IPS-NIHi7 (cell line): Measurements from ENCODE around the gene TLL1.

Experiments used
- DNase-seq: peaks from one replicate; pipeline ENCODE4 v3.0.0; 2012; ENCODE audit warnings: mixed read lengths; ENCODE audit errors: extremely low spot score

TLL1 gene

DNA sequence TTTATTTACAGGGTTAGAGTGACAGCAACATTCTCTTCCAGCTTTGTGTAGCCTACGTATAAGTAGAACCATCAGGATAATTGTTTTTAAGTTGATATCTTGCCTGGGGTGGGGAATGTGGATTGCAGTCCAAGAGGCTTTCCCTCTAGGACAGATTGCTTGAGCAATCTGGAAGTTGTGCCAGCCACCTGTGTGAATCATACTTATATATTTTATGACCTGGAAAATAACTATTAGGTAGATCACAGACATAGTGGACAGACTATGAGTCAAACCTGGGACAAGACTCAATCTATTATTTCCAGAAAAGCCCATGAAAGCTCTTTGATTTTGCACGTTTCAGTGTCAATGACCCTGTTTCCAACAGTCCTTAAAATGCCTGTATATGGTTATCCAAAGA is 98.9 kb downstream of the TLL1 start:
- DNase-seq = no peak

DNA sequence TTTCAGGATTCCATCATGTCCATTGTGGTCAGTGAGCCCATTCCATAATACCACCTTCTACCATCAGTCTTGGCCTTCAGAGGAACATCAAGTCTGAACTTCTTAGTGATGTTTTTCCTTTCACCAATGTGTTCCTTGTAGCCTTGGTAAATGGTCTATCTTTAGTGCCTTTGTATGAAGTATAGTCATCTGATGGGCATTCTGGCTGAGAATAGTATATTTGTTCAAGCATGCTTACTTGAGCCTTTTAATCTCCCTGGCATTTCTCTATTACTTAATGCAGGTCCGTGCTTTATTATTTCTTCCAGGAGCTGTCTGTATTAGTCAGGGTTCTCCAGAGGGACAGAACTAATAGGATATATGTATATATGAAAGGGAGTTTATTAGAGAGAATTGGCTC is 99.7 kb downstream of the TLL1 start:
- no peak for DNase-seq

DNA sequence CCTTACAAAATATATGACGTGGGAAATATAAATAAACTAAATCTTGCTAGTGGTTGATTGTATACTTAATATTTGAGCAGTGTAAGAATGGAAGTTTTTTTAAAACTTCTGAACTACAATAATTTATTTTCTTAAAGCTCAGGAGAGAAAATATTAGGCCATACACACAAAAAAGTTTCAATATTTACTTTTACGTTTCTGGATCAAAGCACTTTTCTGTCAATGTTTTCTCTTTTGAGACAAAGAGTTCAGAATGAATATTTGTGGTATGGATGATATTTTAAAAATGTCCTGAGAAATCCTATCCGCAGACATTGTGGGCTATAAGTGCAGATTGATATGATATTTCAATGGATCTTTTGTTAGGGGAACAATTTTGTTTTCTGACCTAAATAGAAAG is 109.9 kb downstream of the TLL1 start:
- DNase-seq = no peak

DNA sequence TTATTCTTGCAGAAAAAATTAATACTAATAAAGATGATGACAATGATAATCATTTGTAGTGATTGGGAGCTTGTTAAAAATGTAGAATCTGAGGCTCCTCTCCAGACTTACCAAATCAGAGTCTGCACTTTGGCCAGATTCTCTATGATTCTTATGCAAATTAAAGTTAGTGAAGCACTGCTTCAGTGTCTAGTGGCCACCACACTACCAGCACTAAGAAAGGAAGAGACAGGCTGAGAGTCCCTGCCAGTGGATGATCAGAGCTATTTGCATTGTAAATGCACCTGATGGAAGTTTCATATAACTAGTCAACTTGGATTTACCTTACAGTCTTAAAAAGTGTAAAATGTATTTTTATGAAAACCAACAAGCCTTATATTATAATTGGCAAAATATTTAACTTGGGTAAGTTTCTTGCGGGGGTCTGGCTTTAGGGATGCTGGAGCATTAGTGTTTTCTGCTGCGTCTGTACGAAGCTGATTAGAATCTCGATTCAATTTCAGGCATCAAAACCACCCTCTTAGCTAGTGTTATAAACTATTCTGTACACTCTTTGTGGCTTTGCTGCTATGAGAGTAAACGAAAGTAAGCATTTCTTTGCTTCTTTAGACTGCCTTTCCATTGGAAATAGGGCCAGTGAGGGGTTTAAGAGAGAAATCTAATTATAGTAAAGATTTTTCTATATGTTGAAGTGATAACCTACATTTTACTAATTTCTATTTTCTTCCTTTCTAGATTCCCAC is 114.1 kb downstream of the TLL1 start:
- no peak for DNase-seq

DNA sequence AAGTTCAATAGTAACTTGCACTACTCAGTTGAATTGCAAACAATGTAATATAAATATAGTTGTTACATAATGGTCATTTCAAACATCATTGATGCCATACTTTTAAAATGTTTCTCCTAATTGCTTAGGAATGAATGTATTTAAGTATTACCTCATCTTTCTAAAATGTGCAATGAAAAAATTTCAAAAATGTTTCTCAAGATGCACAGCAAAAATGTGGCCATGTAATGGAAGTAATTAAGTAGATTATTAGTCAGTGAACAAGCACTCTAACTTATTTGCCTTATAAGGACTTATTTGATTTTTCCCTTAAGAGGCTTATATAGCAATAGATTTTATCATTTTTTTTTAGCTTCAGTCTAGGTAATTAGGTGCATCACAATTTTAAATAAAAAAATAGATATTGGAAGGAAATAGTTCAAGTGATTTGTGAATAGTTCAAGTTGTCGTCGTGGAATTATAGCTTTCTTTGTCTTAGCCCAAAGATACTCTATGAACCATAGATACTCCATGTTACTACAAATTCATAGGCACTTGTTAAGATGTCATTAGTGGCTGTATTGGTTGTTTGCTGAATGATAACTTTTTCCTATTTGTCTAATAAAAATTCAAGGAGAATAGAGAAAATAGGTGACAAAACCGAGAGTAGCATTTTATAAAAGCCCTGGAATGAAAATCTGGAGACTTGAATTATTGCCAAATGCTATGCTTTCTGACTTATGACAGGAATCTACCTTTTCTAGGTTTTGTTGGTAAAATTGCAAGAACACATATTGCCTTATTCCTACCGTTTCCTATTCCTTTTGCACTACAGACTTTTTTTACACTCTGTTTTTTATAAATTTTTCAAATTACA is 118.5 kb downstream of the TLL1 start:
- DNase-seq = no peak

DNA sequence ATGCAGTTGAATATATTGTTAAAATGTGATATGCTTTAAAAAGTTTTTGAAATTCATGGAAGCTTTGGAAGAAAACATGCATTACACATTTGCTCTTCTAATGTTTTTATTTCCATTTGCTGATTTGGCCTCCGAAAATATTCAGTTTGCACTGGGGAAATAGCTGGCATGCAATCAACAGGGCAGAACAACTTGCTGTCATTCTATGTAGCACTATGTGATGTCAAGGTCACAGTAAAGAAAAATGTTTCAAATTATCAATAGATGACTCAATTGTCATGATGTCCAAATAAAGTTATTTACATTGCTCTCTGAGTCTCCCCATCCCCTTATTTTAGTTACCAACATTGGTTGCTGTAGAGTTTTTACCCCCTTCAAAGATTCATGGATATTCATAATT is 119.2 kb downstream of the TLL1 start:
- DNase-seq = no peak

DNA sequence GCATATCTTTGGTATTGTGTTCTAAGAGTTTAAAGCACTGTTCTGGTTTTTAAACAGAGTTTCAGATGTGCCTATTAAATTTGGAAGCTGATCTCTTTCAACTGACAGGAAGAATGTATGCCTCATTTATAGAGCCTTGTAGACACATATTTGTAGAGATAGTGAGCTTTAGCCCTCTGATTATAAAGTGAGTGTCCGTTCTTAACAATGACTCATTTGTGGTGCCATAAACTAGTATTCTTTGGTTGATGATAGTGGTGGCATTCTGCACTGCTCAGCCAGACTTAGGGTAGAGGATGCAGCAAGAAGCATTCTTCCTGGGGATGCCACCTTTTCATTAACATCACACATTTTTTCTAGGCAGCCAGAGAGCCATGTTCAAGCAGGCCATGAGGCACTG is 121.7 kb downstream of the TLL1 start:
- no peak for DNase-seq

DNA sequence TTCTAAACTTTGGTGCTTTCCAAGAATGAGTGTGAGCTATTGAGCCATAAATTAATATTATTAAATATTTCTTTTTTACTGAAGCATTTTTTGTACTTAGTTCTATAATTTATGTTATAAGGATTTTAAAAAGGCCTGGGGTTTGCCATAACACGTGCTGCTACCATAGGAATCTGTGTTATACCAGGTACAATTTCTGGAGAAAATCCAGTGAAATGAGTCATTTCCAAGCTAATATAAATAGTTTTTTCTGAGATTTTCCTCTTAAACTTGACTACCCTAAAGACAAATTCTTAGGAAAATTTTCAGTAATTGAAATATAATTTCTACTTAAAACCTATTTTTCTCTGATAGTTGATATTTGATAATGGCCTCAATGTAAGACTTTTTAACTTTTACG is 130.8 kb downstream of the TLL1 start:
- DNase-seq = no peak

DNA sequence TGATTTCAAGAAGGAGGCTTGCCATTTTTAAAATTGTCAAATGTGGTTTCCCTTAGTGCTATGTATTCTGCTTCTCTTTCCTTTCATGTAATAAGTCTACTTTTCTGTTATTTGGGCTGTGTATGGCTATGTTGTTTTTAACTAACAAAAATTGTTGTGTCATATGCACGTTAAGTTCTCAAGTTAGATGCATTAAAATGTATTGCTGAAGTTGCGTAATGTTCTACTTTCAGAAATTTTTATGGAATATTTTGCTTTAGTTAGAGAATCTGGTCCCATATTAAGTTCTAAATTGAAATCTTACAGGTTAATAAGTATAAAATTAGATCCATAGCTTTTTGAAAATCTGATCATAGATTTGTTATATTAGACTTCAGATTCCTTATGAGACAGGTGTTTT is 133.2 kb downstream of the TLL1 start:
- DNase-seq = no peak

DNA sequence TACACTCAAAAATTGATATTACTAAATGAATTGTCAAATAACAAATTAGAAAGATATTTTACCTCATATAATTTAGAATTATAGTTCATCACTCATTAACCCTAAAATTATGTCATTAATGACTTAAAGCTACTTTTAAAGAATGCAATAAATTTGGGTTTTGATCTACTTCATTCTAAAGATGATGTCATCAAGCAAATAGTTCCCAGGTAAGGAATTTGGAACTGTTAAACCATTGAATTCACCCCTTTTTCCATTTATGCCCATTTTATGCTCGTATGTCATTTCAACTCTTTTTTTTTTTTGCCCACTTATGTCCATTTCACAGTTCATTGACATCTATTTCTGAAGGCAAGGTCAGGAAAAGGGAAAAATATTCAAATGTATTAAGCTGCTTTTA is 135.5 kb downstream of the TLL1 start:
- DNase-seq = no peak

DNA sequence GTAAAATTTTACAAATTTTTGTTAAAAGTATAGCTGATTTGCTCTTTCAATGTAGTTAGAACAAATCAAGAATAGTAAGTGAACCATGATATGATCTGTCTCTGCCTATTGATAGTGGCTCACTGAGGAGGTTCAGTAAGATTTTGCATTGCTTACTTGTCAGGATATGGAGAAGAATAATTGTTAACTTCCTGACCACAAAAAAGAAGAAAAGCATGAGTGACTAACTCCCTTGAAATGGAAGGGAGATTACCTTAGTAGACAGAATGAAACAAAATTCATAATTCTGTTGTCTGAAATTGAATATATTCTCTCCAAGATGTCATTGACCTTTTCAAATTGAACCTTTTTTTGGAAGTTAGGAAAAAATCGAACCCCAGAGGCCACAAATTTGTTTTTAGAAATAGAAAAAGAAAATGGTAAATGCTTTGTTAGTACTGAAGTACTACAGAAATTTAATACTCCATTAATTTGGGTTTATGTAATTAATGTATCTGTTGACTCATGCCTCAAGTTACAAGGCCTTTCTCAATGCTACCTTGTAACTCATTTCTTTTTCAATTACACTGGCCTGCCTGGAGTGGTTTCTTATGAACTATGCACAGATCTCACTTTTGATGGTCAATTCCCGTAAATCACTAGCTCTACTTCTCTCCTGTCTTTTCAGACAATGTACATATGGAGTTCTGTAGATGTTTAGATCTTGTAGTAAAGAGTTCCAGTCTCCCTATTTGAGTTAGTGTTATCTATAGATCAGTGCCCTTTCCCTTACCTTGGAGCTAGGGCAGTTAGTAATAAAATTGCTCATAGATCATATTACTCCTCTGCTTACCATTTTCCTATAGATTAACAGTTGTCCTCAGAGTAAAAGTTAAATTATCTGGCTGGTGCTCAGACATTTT is 139.3 kb downstream of the TLL1 start:
- no peak for DNase-seq

DNA sequence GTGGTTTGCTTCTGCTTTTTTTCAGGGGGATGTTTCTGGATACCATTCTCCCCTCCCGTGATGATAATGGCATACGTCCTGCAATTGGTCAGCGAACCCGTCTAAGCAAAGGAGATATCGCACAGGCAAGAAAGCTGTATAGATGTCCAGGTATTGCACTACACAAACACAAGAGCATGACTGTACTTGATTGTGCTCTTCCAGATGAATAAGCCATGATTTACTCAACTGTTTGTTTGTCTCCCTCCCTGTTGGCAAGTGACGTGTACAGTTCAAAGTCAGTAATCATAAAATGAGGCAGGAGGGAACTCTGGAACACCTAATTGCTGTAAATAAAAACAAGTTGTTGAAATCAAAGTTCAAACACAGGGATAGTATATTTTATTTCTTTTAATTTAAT is 141.4 kb downstream of the TLL1 start:
- DNase-seq = no peak

DNA sequence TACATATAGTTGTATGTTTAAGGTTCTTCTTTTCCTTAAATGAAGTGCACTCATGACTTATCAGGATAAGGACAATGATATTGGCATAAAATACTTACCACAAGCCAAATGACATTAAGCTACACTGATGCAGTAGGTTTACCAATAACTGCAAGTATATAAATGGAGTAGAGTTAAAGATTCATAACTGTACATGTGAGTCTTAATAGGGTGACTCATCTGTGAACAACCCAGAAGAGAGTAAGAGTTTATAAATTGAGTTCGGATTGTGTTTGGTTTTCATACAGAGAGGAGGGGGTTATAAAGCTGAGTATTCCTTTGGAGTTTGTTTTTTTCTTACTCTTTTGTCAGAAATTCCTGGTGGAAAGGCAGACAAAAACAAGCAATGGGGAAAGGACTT is 144.8 kb downstream of the TLL1 start:
- no peak for DNase-seq

DNA sequence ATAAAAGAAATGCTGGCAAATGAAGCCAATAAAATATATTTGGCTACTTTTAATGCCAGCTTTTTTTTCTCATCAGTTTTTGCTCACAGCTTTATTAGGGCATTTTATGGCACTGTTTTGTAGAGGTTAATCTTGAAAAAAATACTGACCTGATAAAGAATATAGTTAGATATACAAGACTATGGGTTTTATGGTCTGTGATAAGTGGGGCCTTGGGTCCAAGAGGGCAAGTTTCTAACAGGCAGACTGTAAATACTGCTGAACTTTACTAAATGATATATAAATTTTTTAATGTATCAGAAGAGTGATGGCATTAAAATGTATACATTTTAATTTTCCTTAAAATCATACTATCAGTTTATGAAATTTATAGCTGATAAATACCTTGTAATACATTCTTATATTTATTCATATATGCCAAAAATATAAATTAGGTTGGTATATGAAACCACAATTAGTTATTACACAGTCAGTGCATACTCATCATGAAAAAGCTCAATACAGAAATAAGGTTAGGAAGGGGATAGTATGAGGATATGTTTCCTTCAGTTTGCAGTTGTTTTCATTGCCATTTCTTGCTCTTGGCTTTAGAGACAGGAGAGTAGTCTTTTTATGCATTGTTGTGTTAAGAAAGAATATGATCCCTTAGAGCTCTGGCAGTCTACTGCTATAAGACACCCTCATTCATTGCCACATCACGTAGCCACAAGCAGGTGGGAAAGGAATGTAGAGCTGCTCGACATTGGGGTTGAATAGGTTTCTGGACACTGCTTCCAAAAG is 146.6 kb downstream of the TLL1 start:
- DNase-seq = no peak

DNA sequence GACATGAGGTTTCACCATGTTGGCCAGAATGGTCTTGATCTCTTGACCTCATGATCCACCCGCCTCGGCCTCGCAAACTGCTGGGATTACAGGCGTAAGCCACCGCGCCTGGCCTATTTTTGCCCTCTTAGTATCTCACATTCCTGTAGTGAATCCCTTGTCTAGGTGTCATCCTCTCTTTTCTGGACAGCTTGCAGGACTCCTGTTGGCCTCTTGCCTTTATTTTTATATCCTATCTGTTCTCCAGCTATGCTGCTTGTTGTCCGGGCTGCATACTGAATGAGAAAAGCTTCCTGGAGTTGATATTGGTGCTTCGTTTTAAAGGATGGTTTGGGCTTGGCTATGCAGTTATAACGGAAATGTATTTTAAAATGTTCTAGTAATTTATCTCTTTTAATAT is 148.6 kb downstream of the TLL1 start:
- DNase-seq = no peak

DNA sequence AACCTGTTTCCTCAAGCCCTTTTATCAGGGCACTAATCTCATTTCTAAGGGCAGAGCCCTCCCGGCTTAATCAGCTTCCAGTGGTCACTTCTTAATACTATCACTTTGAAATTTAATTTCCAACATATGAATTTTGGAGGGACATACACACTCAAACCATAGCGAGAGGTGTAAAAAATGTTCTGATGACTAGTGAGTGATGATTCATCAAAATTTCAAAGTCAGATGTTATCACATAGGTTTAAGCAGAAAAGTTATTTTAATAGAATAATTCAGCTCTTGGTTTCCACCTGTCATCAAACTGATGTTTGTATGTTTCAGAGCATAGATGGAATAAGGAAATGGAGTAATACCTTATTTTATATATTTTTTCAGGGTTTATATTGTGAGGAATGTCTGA is 161.9 kb downstream of the TLL1 start:
- DNase-seq = no peak

DNA sequence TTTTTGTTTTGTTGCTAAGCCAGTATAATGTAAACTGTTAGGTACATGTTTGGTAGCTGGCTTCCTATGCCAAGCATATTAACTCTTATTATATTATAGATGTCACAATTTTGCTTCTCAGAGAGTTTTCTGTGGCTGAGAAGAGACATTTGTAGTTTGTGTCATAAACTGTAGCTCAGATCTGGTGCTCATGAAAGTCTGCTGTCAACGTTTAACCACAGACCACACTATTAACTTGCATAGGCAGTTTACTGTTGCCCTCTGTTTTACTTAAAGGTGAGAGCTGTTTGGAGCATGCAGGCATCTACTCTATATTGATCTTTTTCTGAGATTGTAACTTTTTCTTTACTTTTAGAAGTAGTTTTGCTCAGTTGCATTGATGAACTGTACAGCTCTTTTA is 166.8 kb downstream of the TLL1 start:
- no peak for DNase-seq

DNA sequence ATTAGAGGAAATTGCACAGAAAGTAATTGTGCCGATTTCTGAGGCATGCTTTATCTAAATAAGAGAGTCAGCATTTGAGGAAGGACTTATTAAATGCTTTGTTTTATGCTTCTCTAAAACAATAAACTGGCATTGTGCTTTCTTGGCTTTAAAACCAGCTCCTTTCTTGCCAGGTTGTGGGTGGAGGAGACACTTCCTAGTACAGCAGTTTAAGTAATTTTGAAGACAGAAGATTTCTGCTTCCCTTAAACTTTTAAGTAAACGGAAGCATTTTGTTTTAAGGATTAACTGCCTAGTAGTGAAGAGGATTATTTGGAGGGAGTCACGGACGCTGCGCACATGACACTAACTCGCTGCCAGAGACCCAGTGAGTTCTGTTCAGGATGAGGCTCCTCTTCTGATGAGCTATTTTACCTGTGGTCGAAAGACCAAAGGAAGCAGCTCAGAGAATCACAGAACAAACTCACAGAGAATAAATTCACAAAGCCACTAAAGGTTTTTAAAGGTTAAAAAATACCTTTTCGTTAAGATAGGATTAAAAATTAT is 169.5 kb downstream of the TLL1 start:
- DNase-seq = no peak

DNA sequence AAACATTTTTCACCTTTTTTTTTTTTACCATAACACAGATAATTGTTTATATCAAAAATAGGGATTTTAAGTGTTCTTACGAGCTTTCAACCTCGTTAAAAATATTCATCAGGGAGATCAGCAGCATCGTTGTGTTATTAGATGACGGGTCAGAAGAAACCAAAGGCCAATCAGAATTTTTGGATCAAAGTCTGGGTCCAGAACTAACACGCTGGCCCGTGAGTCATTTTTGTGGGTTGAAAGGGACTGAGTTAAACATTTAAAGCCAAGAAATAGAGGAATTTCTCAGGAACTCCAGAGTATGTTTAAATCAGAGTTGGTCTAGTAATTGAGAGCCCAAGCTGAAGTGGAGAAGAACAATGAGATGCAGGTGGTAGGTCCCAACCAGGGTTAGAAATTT is 170.8 kb downstream of the TLL1 start:
- no peak for DNase-seq

DNA sequence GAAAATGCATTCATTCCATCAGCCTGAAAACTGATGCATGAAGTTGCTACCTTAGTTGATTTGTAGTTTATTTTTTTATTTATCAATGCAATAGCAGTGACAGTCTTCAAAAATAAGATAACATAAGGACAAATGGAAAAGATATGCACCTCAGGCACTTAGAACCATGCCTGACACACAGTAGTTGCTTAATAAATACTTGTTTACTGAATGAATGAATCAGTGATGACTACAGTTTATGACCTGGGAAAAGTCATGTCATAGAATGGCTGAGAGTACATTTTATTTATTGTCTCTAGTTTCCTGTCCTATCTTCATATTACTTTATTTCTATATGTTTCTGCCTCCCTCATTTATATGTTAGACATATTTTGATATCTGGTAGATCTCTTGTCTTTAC is 171.8 kb downstream of the TLL1 start:
- no peak for DNase-seq

DNA sequence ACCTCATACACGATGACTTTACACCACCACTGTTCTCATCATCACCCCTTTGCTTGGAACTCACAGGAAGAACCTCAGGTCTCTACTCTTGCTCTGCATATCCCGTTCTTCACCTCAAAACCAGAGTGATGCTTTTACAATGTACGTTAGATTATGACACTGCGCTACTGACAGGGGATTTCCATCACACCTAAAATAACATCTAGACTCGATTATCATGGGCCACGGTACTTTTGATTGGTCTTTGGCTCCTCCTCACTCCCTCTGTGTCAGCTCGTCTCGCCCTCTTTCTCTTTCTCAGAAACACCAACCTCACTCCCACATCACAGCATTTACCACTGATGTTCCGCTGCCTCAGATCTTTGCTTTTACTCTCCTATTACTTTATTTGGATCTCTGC is 172.4 kb downstream of the TLL1 start:
- no peak for DNase-seq
